KBM-7 (cell line): ENCODE measurements around the gene MACROH2A2.
A peak's percentile ranks its signal among the peaks of the same experiment; 100 is the strongest.
"Not testable (repeated sequence)": the region's sequence is repeated elsewhere in the genome, so short reads cannot be mapped to it uniquely, and the experiment has no call there.

ENCODE experiments used
- DNase-seq: peaks from one replicate; pipeline ENCODE4 v3.0.0-alpha.2; 2015
- in situ Hi-C: fragments of 300-500 bp; cut with MboI; formaldehyde crosslinking; loops from 2 replicates; pipeline ENCODE4 v1.14.3; 2020; ENCODE audit warnings: low sequenced_read_pairs, low pct_unique_long_range_greater_than_20kb, mixed read lengths

Gene MACROH2A2

DNA sequence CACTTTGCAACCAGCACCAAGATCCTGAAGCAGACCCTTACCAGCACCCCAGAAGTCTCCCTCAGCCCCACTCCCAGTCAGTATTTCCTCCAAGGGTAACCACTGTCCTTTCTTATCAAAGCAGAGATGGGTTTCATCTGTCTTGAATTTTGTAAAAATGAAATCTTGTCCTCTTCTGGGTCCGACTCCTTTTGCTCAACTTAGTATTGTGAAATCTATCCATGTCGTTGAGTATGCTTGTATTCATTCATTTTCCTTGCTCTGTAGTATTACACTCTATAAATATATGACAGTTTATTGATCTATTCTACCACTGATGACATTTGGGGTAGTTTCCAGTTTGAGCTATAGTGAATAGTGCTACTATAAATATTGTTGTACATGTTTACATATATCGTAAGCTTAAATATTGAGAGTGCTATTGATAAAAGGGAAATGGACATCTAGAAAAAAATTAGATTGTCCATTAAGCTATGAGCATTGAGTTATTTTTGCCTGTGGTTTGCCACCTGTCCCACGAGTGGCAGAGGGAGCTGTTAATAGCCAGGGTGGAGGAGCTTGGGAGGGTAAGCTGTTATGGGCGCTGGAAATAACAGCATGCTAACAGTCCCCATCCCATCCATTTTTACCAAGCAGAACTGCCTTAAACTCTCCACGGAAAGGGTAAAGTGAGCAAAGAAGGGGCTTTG, 43.5 kb downstream of the MACROH2A2 start:
- DNase-seq: no peak

DNA sequence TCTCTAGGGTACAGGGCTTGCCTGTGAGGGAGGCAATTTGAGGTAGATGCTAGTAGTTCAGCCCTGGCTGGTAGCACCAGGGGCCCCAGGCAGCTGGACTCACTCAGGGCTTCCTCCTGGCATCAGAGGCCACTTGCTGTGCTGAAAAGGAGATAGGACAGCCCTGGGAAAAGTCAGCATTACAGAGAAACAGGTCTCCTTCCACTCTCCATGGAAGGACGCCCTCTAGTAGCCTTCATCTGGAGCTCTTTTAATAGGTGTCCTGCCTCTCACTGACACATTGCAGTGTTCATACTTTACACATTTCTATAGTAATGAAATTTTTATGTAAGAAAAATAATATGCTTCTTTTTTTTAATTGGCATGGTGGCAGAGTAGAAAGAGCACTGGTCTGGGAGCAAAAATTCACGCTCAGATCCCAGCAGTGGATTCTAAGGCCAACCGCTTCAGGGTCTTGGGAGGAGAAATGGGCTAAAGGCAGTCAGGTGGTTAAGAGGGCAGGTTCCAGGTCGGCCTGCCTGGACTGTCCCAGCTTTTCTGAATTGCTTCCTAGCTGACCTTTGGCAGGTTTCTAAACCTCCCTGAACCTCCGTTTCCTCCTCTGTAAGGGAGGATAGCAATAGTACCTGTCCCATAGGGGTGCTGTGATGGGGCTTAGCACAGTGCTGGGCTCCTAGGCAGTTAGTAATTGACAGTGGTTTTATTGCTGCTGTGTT, 44.2 kb downstream of the MACROH2A2 start:
- DNase-seq: no peak
- in situ Hi-C loops: no loop called here

More for the DNA sequence above, 43.5 kb downstream of the MACROH2A2 start:
- in situ Hi-C loops: no loop called here

DNA sequence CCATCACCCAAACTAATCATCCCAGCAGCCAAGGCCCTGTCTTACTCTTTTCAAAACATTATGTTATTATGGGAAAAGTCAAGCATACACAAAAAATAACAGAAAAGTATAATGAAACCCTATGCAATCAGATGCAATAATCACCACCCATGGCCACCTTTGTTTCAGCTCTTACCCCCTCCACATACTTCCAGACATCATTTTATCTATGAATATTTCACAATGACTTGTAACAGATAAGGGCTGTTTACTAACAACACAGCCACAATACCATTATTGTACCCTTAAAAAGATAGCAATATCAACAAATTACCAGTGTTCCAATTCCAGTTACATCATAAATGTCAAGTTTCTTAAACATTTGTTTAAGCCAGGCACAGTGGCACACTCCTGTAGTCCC, 44.8 kb downstream of the MACROH2A2 start:
- no peak for DNase-seq
- in situ Hi-C loops: no loop called here

DNA sequence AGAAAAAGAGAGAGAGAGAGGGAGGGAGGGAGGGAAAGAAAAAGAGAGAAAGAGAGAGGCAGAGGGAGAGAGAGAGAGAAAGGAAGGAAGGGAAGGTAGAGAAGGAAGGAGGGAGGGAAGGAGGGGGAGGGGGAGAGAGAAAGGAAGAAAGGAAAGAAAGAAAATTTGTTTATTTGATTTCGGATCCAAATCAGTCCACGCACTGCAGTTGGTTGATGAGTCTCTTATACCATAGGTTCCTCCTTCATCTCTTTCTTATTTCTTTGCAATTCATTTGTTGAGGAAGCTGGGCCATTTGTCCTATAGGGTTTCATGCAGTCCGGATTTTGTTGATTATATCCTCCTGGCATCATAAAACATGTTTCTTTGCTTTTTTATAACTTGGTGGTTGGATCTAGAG, 45.6 kb downstream of the MACROH2A2 start:
- DNase-seq: no peak
- in situ Hi-C loops: no loop called here

DNA sequence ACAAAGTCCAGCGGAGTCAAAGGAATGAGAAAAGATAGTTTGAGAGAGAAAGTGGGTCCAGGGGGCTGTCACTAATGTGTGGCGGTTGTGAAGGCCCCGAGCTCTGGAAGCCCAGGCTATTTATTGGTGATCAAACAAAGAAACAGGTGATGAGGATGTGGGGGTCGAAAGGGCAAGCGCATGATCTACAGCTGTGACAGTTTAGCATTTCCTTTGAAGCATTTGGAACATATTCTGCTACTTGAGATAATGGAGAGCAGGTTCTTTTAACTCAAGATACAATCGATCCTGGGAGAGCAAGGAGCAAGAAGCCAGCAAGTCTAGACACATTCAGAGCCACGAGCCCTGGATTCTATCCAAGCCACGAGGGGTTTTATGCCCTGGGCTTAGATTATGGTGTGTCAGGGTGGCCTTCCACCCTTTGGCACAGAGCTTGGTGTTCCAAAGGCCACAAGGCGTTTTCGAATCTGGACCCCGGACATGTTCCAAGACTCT, 48.5 kb downstream of the MACROH2A2 start:
- DNase-seq, in situ Hi-C loops: not testable (repeated sequence)

DNA sequence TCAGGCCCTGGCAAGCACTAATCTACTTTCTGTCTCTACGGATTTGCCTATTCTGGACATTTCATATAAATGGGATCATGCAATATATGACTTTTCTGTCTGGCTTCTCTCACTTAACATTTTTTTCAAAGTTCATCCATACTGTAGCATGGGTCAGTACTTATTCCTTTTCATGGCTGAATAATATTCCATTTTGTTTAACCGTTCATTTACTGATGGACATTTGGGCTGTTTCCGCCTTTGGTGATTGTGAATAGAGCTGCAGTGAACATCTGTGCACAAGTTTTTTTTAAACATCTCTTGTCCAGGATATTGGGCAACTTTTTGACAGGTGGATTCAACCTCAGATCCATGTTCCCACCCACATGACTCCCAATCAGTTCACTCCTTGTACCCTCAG, 49.0 kb downstream of the MACROH2A2 start:
- in situ Hi-C loops: no loop called here
- DNase-seq: no peak

DNA sequence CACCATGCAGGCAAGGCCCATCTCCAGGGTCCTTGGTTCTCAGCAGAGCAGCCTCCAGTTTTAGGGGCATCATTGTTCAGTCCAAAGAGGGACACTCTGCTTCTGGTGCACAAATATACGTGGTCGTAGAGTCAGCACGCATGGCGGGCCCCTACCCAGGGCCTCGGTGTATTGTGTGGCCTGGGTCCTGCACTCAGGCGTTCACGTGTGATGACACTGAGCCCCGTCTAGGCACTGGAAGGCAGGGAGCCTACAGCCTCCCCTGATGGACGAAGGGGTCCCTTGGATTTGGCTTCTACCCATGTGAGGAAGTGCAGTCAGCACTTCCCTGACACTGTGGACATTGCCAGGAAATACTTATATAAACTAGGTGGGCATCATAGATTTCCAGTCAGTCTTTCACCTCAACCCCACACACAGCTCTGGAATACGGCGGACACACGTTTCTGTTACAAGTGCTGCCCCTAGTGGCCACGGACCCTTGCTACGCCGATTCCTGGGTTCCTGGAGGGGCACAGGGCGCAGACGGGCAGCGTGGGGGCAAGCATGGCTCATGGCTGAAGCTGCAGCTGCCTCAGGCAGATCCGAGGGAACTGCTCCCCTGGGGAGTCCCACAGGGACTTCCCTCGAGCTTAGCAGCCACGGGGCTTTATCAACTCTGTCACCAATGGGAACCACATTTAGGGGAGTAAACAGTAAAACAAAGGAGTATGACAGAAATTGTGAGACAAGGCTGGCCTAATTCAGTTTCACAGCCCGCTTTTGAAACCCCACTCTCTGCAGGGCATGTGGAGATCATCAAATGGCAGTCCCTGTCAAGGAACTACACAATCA, 54.5 kb downstream of the MACROH2A2 start:
- DNase-seq: no peak
- in situ Hi-C loops: no loop called here

DNA sequence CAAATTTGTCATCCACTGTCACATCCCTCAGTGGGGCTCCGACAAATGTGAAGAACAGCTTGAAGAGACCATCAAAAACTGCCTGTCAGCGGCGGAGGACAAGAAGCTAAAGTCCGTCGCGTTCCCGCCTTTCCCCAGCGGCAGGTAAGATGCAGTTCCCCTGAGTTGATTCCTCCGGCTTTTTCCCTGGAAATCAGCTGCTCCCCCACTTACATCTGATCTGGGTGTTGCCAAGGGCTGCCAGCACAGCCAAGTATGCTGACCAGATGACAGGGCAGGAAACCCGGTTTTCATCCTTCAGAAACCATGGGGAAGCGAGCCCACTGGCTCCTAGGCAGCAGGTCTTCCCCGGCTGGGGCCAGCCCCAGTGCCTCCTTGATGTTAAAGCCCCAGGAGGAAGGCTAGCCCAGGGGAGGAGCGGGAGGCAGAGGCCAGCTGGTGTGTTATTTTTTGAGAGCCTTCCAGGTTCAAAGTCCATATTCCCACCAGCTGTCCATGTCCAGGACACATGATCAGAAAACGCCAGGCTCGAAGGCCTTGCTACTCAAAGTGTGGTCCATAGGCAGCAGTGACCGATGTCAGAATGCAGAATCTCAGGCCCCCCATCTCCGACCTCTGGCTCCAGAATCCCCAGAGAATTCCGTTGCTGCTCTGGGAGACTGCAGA, 56.6 kb downstream of the MACROH2A2 start:
- in situ Hi-C loops: no loop called here
- DNase-seq: no peak

DNA sequence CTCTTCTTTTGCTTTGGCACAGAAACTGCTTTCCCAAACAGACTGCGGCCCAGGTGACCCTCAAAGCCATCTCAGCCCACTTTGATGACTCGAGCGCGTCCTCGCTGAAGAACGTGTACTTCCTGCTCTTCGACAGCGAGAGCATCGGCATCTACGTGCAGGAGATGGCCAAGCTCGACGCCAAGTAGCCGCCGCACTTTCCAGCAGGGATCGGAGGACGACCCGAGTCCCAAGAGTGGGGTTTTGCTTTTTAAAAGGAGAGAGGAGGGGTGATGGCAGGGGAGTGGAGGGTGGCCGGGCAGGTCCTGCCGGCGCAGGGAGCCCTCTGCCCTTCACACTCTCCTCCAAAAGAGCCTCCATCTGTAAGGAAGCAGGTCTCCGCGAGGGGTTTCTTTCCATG, 58.9 kb downstream of the MACROH2A2 start:
- DNase-seq: no peak
- in situ Hi-C loops: no loop called here

DNA sequence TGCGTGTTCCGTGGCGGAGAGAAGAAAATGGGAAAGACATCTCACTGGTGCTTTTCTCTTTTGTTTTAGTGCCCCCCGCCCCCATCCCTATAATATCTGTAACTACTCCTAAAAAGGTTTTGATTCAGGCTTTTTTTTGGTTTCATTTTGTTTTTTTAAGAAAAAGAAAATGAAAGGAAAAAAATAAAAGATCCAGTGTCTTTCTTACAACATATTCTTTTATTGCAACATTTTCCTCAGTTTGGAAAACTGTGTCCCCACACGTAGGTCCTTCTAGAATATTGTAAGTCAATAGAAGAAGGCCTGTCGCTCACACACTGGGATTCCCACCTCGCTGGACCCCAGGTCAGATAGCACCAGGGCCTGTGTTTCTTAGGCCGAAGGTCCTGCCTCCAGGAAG, 59.4 kb downstream of the MACROH2A2 start:
- in situ Hi-C loops: no loop called here
- no peak for DNase-seq

DNA sequence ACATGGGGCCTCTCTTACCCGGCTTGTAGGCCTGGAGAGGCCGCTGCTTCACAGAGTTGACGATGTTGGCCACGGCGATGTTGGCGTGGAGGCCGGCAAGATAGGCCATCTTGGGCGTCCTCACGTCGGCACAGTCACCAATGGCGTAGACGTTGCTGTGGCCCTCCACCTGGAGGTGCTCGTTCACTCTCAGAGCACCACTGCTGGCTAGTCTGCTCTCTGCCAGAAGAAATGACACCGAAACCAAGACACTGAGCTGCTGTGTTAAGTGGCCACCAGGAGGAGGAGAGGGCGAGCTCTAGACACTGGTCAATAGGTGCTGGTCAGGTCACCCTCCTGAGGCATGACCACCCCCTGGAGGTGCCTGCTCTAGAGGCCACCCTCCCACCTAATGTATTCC, 62.3 kb downstream of the MACROH2A2 start:
- DNase-seq: no peak
- in situ Hi-C loops: no loop called here

DNA sequence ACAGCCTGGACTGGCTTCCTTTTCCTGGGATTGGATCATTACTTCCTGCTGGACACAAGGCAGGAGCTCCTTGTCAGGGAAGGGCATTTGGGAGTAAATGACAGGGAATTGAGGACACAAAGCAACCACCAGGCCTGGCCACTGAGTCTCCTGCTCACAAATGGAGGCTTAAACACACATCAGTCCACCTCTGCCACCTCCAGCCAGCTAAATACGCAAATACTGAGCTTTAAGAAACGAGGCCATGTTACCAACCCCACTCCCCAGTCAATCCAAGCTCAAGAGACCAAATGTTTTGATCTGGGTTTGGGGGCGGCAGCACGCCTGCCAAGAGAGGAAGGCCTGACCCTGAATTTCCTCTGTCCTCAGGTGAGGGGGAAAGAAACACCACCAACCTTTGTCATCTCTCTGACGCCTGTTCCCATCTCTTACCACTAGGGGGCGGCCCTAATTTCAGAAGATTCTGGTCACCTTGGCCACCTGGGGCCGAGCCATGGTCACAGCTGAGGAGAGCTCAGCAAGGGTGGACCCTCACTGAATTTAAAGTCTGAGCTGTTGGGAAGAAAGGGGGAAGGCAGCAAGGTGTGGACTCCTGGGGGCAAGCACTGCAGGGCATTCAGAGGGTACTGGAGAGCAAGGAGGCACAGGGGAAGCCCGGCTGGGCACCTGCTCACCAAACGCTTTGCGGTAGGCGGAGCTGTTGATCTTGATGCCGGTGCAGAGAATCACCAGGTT, 63.5 kb downstream of the MACROH2A2 start:
- DNase-seq: peak; percentile 50
- in situ Hi-C loops: no loop called here

DNA sequence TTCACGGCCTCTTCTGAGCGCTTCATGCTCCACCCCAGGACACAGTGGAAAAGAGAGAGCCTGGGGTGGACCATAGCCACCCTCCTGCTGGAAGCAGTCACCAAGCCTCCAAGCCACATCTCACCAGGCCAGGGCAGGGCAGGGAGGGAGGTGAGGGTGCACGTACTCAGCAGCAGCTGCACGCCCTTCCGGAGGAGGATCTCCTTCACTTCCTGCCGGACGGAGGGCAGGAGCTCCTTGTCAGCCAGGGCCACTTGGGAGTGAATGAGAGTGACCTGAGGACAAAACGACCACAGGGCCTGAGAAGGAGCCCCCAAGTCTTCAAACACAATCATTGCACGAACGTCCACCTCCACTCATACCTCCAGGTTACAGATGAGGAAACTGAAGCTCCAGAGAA, 65.0 kb downstream of the MACROH2A2 start:
- in situ Hi-C loops: no loop called here
- no peak for DNase-seq

DNA sequence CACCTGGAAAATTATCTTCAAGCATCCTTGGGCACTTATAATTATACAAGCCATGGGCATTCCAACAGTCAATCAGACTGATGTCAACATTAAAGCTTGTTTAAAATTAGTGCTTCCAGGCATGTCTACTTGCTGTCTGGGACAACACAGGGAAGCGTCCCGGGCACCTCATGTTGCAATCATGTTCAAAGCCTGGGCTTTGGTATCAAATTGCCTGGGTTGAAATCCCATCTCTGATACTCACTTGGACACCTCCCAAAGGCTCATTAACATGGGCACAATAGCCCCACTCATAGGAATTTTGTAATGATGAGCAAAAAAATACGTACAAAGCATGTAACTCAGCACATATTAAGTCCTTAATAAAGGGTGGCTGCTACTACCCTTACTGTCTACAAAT, 65.5 kb downstream of the MACROH2A2 start:
- DNase-seq: no peak

DNA sequence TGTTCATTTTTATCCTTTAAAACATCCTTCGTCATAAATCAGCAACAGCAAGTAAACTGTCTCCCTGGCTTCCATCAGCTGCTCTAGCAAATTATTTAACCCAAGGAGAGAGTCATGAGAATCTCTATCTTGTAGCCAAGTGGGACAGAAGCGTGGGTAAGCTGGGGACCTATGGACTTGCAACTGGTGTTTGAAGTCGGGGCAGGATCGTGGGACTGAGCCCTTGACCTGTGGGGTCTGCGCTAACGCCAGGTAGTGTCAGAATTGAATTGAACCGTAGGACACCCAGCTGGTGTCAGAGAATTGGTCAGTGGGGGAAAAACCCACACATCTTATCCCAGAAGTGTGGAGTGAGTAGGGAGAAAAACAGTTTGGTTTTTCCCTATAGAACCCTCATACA, 66.6 kb downstream of the MACROH2A2 start:
- in situ Hi-C loops: no loop called here
- no peak for DNase-seq

More for the DNA sequence above, 65.5 kb downstream of the MACROH2A2 start:
- in situ Hi-C loops: no loop called here

DNA sequence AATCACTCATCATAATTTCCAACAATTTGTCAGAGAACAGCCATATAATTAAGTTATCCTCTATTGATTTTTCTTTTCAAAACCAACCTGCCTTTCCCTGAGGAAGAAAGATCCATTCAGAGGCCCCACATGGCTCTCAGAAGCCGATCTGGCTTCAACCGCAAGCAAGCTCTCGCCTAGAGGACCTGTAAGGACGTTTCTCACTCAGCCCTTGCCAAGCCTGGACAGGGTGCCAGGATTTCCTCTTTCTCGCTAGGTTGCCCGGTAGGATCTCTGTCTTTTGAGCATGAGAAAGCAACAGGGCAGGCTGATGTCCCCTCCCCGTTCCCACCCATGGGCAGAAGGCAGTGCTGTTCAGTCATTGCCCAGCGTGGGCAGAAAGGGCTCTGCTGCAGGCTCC, 67.0 kb downstream of the MACROH2A2 start:
- in situ Hi-C loops: no loop called here
- DNase-seq: no peak

DNA sequence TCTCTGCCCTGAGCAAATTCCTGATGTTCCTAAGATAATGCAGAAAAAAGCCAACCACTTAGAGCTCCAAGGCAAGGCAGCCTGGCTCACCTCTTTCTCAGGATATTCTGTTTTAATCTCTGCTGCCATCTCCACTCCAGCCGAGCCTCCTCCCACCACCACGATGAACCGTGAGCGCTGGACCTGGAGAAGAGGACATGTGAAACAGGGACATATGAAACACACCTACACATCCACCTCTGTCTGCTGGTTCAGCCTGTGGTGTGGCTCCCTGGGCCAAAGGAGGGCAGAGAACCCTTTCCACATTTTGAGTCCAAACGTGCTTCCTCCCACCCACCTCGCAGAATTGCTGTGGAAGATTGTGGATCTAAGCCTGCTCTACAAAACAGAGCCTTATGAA, 67.8 kb downstream of the MACROH2A2 start:
- DNase-seq: no peak
- in situ Hi-C loops: no loop called here

DNA sequence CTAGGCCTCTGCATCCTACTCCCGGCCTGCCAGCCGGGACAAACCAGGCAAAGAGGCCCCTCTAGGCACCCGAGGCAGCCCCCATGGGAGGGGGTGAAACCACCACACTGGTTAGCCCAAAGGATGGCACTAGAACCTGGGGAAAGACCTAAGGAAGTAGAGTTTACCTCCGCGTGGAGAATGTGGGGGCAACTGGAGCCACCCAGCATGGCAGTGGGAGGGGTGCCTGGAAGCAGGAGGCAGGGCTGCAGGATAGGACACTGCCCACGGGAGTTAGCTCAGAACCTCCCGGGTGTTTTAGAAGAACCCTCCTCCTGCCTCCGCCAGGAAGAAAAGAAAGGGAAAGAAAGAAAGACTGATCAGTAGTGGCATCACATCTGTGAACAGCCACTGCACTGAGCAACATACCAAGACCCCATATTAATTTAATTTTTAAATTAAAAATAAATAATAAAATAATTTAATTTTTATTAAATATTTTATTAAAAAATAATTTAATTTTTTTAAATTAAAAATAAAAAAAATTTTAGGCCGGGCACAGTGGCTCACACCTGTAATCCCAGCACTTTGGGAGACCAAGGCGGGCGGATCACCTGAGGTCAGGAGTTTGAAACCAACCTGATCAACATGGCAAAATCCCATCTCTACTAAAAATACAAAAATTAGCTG, 68.8 kb downstream of the MACROH2A2 start:
- no peak for DNase-seq
- in situ Hi-C loops: no loop called here
